Pancreas (tissue), 10 donors: Measurements from ENCODE around the gene RGL1. TPM values are rescaled to one million over a fixed set of nuclear protein-coding genes. Genes with fewer than 3 reads are reported as not detected.

Experiments used
- ATAC-seq, 4 donors: fragments of 200-7000 bp; cut with Tn5 transposase; one replicate each; pipeline versions ENCODE4 v1.8.0 to v1.9.1; 2020; ENCODE audit warnings: mild to moderate bottlenecking in 4 of 4, moderate library complexity in 4 of 4
- DNase-seq, 6 donors: peaks; one replicate each; pipeline ENCODE4 v3.0.0-alpha.2; 2020
- FAIRE-seq: peaks from 2 replicates; lab custom pipeline; 2012; peaks lifted over from hg19 to GRCh38; lab: Jason Lieb, UNC
- H3K27ac ChIP-seq, 4 donors: fragments of 200-600 bp; sonication (generic); 1 replicate in 3 of 4; 2 replicates in 1 of 4; pipeline versions ENCODE4 v1.5.0 to v1.8.0; 2020
- H3K27me3 ChIP-seq, 4 donors: fragments of 200-600 bp; one replicate each; pipeline ENCODE4 v1.8.0; 2021
- H3K36me3 ChIP-seq, 3 donors: fragments of 200-600 bp; sonication (generic) in 1 of 3; one replicate each; pipeline versions ENCODE4 v1.5.0 to v1.8.0; 2020 to 2021
- H3K4me1 ChIP-seq, 3 donors: fragments of 200-600 bp; one replicate each; pipeline ENCODE4 v1.8.0; 2021
- H3K4me3 ChIP-seq, 4 donors: fragments of 200-600 bp; sonication (generic) in 2 of 4; one replicate each; pipeline versions ENCODE4 v1.5.0 to v1.8.0; 2020 to 2021
- H3K9me3 ChIP-seq, 4 donors: fragments of 200-600 bp; one replicate each; pipeline ENCODE4 v1.8.0; 2021
- CTCF ChIP-seq, 4 donors: fragments of 200-600 bp; sonication (generic) in 3 of 4; IDR thresholded peaks; one replicate each; pipeline versions ENCODE4 v1.5.0 to v1.8.0; 2021; ENCODE audit warnings: antibody characterized with exemption in 4 of 4
- WGBS, 2 donors: extraction: QIAGEN DNeasy Blood & Tissue Kit; methylation state at CpG; one replicate each; pipeline ENCODE4 v1.1.7; 2013; 5-methylcytosine and 5-hydroxymethylcytosine counted together
- intact Hi-C, 3 donors: fragments of 100-400 bp; cut with DNase I; formaldehyde crosslinking; loops; one replicate each; pipeline versions ENCODE4 v1.11.1 to v1.14.2; 2022
- polyA plus RNA-seq, 2 donors: library from polyadenylated mRNA; stranded (reverse); fragments of 200-250 nt; gene quantifications; one replicate each; pipeline ENCODE4 v1.2.3, GENCODE V29; 2013
- total RNA-seq, 6 donors: library from RNA; stranded (reverse); fragmentation: NEBNext Ultra II Directional in 4 of 6; extraction: Animal tissue kit (Norgen Biotek cat#: 25700) in 4 of 6; gene quantifications; one replicate each; pipeline versions ENCODE4 v1.2.1 to v1.2.4, GENCODE V29; 2021 to 2023
- donor health status: healthy with polysubstance abuse.
- donor health status: DM: no; HTN: no; CAD: no; lungs with moderate emphysema.
- donor health status: DM: no; HTN: no; CAD: no.
- donor health status: control.
- donor health status: control.
- donor health status: Bipolar disorder and iron deficiency.
- donor health status: DM: yes; HTN: yes; CAD: no.
- donor health status: DM: no; HTN: no; CAD: no.
- donor health status: DM: no; HTN: no; CAD: no.
- donor health status: DM: yes; HTN: yes; CAD: no.

The RGL1 gene
- total and polyA plus RNA-seq, 8 donors = 2.8 to 9.1 (median 5.0) TPM

- H3K36me3 ChIP-seq = peaks cover 0 to 5% (median 0%) of the 10 kb centered on the region in 3 donors
- DNase-seq (no peak), ATAC-seq (no peak), FAIRE-seq (no peak)
- H3K27ac ChIP-seq = no peak overlapping the region
- no peak overlapping the region for H3K4me3 ChIP-seq
- H3K9me3 ChIP-seq = no peaks in the 10 kb centered on the region
- intact Hi-C loops = loop anchor here in 2 of 3 donors (5.0 to 10.0 kb wide), 2 partner anchors 258 to 260 kb away; partner anchors contain the start of gene APOBEC4 (in 2 of the 2)
- peaks cover 0 to 3% (median 0%) of the 10 kb centered on the region in 3 donors for H3K4me1 ChIP-seq
- TF ChIP-seq CTCF (IDR thresholded peaks at IDR 0.05) = no peak
- 82 to 90% methylated on average over 5 of the region's 5 CpGs for WGBS, 2 donors
- no peaks in the 10 kb centered on the region for H3K27me3 ChIP-seq
These were observed 107.5 kb downstream of the RGL1 start for GRCh38 chr1:183912265-183912886.

- 75 to 83% methylated on average over 3 of the region's 3 CpGs for WGBS, 2 donors
- H3K27me3 ChIP-seq = no peaks in the 10 kb centered on the region
- intact Hi-C loops = loop anchor here in 2 of 3 donors (5.0 to 10.0 kb wide), 2 partner anchors 259 to 261 kb away; partner anchors contain the start of gene APOBEC4 (in 2 of the 2)
- TF ChIP-seq CTCF (IDR thresholded peaks at IDR 0.05) = no peak
- DNase-seq (no peak), FAIRE-seq (no peak), ATAC-seq (no peak)
- peaks cover 0 to 5% (median 0%) of the 10 kb centered on the region in 3 donors for H3K36me3 ChIP-seq
- no peaks in the 10 kb centered on the region for H3K9me3 ChIP-seq
- H3K4me3 ChIP-seq = no peak overlapping the region
- peaks cover 0 to 3% (median 0%) of the 10 kb centered on the region in 3 donors for H3K4me1 ChIP-seq
- no peak overlapping the region for H3K27ac ChIP-seq
These were observed 108.7 kb downstream of the RGL1 start for GRCh38 chr1:183913567-183913993.

- no peaks in the 10 kb centered on the region for H3K9me3 ChIP-seq
- H3K4me1 ChIP-seq = peaks cover 0 to 3% (median 0%) of the 10 kb centered on the region in 3 donors
- no peak for TF ChIP-seq CTCF (IDR thresholded peaks at IDR 0.05)
- ATAC-seq = no peak
- no peak for FAIRE-seq
- DNase-seq = no peak
- no peak overlapping the region for H3K27ac ChIP-seq
- no peak overlapping the region for H3K4me3 ChIP-seq
- no peaks in the 10 kb centered on the region for H3K27me3 ChIP-seq
- intact Hi-C loops = loop anchor here in 2 of 3 donors (5.0 to 10.0 kb wide), 2 partner anchors 259 to 262 kb away; partner anchors contain the start of gene APOBEC4 (in 2 of the 2)
- peaks cover 0 to 5% (median 0%) of the 10 kb centered on the region in 3 donors for H3K36me3 ChIP-seq
- 36 to 37% methylated on average over 3 of the region's 3 CpGs for whole genome bisulfite sequencing, 2 donors
These were observed 109.4 kb downstream of the RGL1 start for GRCh38 chr1:183914276-183914675.

- ATAC-seq (no peak), DNase-seq (no peak), FAIRE-seq (no peak)
- TF ChIP-seq CTCF (IDR thresholded peaks at IDR 0.05) = no peak
- H3K36me3 ChIP-seq = peaks cover 0 to 5% (median 0%) of the 10 kb centered on the region in 3 donors
- H3K9me3 ChIP-seq = no peaks in the 10 kb centered on the region
- H3K4me1 ChIP-seq = peaks cover 0 to 3% (median 0%) of the 10 kb centered on the region in 3 donors
- no peaks in the 10 kb centered on the region for H3K27me3 ChIP-seq
- intact Hi-C loops = loop anchor here (5.0 to 10.0 kb wide), 2 partner anchors 260 to 263 kb away; partner anchors contain the start of gene APOBEC4 (in 3 of the 3)
- no peak overlapping the region for H3K4me3 ChIP-seq
- H3K27ac ChIP-seq = no peak overlapping the region
These were observed 110.0 kb downstream of the RGL1 start for GRCh38 chr1:183914891-183915290.
